Stimulated activated CD4-positive, alpha-beta T cell treated with anti-CD3 and anti-CD28 coated beads, Interleukin-1b, Interleukin-23, amount 100 ng/mL, for 24 hours (primary cell): ENCODE results near the gene KMT5B.
"Not testable (repeated sequence)": the region's sequence is repeated elsewhere in the genome, so short reads cannot be mapped to it uniquely, and the experiment has no call there.

Experiments used
- DNase-seq, 4 experiments: peaks; one replicate each; pipeline ENCODE4 v3.0.0-alpha.2; 2020; ENCODE audit warnings: low read depth in 4 of 4, low spot score in 1 of 4

The KMT5B gene

GRCh38 chr11:68213135-68213515 is at the start of gene KMT5B:
Gene KMT5B, minus strand, starts transcription at chr11:68213296. Its CDS starts 23,220 bp downstream, at chr11:68190076.
- DNase-seq: peak; percentile 20 to 53 (median 36)

- no peak for DNase-seq
Measured at GRCh38 chr11:68262544-68262827, 49.4 kb upstream of the KMT5B start.

DNA sequence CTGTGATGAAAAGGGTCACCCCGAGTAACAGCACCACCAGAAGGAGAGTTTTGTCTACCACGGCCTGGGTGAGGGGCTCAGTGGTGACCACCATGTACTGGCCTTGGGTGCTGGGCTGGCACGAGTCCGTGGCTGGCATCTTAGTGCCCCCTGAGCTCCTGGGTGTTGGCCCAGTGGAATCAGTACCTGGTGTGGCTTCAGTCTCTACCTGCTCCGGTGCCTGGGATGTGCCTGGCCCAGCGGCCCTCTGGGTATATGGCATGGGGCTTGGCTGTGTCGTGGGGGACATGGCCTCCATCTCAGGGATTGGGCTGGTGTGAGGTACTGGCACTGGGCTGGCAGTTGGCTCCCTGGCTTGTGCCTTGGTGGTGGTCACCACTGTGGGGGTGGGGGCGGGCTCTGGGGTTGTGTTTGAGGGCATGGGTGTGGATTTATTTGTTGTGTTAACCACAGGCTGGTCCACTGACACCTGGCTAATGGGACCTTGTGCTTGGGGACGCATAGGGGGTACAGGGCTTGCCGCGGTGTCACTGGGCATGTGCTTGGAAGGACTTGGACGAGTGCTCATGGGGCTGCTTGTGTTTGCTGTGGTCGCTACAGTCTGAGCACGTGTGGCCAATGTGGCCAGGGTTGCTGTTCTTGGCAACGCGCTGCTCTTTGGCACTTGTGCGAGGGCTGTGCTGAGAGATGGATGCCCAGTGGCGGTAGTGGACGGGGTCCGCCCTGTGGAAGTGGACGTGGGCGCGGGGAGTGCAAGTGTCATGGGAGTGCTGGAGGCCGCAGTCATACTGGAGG is 48.9 kb upstream of the KMT5B start:
- DNase-seq: no peak

DNA sequence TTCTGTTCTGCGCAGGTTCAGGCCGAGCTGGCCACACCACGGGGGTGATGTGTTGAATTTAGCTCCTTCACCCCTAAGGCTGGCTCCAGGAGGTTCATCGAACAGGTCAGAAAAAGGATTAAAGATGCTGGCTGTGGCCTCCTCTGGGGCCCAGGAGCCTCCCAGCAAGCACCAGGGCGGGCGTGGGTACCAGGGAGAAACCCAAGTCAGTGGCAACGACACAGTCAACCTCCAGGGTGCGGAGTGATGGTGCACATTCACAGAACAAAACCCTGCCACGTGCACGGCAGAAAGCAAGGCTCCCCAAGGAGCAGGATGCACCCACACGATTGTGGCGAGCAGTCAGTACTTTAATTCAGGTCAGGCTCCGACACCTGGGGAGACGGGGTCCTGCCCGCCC is 47.9 kb upstream of the KMT5B start:
- no peak for DNase-seq

DNA sequence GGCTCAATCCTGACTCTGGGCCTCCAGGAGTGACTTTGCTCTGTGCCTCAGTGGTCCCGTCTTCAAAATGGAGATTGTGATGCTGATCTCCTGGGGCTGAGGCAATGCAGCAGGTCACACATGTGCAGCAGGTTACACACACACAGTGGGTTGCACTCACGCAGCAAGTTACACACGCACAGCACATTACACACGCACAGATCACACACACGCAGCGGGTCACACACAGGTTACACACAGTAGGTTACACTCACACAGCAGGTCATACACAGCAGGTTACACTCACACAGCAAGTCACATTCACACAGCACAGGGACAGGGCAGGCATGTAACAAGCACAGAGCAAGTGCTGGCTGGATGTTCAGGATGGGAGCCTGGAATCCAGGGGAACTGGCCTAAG is 47.4 kb upstream of the KMT5B start:
- no peak for DNase-seq

DNA sequence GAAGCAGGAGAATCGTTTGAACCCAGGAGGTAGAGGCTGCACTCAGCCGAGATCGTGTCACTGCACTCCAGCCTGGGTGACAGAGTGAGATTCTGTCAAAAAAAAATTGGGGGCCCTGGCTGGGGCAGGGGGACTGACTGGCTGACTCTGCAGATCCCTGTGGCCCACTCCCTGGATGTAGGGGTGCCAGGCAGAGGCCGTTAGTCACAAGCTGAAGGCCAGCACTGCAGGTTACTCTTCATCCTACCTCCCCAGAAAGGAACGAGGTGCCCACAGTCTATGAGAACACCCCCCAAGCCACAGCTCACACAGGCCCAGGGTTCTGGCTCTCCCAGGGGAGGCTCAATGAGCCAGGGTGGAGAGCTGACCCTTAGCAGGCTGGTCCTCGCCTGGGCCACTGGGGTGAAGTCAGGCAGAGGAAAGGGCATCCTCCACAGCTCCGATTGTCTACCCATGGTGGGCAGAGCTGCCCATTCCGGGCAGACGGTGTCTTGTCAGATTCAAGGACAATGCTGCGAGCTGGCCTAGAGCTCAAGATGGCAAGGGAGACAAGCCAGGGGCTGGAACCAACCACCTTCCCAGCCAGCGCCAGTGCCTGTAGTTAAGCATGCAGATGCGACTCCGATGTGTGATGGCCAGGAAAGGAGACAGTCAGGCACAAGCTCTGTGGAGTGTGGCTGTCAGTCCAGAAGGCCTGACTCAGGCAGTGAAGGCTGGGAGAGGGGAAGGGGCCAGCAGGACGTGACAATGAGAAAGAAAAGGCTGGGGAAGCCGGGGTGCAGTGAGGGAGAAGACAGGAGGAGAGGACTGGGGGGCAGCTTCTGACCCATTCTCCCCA is 46.2 kb upstream of the KMT5B start:
- DNase-seq: no peak

GRCh38 chr11:68258363-68258765 is 45.3 kb upstream of the KMT5B start:
- no peak for DNase-seq

DNA sequence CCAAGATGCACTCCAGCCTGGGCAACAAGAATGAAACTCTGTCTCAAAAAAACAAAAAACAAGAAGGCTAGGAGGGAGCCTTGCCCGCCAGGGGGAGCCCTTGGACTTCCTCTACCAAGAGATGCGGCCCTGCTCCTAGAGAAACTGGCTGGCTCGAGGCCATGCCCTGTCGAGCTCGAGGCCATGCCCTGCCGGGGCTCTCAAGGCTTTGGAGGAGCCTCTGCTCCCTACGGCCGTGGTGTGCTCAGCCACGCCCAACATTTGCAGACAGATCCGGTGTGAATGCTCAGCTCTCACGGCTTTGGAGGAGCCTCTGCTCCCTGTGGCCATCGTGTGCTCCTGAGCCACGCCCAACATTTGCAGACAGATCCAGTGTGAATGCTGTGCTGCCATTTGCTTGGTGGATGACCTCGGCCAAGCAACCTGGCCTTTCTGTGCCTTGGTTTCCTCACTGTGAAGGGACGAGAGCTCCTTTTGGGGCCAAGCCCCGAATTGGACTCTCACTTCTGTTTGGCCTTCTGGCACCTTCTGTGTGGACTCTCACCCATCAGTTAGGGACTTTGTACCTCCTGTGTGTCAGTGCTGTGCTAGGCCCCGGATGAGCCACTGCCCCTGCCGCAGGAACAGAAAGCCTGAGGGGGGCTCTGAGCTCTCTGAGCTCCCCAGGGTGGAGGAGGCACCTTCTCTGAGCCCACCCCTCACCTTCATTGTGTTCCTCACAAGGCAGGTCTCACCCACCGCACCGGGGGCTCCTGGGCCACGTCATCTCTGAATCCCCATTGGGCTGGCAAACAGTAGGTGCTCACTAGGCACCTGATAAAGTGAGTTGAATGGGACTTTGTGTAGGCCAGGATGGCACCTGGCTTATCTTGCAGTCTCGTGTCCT is 44.6 kb upstream of the KMT5B start:
- DNase-seq: peak; percentile 90 to 93 (median 90)

GRCh38 chr11:68256331-68256741 is 43.2 kb upstream of the KMT5B start:
- no peak for DNase-seq

- no peak for DNase-seq
Measured at GRCh38 chr11:68255526-68255925, 42.4 kb upstream of the KMT5B start.

DNA sequence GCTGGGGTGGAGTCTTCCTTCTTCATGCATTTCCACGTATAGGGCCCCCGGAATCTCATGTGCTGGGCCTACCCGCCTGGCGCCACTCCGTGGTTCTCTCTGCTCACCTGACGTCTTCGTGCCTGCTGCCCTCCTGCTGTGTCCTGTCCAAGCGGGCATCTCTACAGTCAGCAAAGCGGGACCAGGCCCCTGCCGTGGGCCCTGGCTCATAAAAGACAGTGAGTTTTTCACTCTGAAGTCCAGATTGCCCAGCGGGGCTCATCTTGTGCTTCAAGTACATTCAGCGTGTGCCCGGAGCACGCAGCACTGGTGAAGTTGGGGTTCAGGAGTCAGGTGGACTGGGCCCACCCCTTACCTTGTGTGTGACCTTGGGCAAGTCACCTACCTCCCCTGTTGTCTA is 41.3 kb upstream of the KMT5B start:
- DNase-seq: no peak

DNA sequence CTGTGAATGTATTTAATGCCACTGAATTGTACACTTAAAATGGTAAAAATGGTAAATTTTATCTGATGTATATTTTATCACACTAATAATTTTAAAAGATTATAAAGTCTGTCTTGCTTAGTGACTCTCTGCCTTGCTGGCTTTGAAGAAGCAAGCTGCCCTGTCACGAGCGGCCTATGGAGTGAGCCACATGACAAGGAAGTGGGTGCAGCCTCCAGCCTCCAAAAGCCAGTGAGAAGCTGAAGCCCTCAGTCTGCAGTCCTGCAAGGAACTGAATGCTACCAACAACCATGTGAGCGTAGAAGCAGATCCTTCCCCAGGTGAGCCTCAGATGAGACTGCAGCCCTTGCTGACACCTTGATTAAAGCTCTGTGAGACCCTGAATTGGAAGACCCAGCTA is 38.7 kb upstream of the KMT5B start:
- DNase-seq: no peak

GRCh38 chr11:68244912-68245311 is 31.8 kb upstream of the KMT5B start:
- not testable (repeated sequence) for DNase-seq

DNA sequence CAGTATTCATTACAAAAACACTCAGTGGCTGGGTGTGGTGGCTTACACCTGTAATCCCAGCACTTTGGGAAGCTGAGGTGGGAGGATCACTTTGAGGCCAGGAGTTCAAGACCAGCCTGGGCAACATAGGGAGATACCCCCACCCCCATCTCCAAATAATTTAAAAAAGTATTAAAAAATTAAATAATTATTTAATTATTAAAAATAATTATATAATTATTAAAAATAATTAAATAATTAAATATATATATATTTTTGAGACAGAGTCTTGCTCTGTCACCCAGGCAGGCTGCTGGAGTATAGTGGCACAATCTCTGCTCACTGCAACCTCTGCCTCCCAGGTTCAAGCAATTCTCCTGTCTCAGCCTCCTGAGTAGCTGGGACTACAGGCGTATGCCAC is 30.8 kb upstream of the KMT5B start:
- not testable (repeated sequence) for DNase-seq

DNA sequence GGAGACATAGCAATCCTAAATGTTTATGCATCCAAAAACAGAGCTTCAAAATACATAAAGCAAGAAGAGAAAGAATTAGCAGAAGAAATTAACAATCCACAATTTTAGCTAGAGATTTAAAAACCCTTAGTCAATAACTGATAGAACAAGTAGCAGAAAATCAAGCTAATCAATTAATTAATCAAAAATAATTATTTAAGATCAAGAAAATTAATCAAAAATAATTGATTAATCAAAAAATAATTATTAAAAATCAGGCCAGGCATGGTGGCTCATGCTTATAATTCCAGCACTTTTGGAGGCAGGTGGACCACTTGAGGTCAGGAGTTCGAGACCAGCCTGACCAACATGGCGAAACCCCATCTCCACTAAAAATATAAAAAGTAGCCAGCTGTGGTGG is 29.5 kb upstream of the KMT5B start:
- no peak for DNase-seq

- no peak for DNase-seq
Measured at GRCh38 chr11:68231621-68232020, 18.5 kb upstream of the KMT5B start.

DNA sequence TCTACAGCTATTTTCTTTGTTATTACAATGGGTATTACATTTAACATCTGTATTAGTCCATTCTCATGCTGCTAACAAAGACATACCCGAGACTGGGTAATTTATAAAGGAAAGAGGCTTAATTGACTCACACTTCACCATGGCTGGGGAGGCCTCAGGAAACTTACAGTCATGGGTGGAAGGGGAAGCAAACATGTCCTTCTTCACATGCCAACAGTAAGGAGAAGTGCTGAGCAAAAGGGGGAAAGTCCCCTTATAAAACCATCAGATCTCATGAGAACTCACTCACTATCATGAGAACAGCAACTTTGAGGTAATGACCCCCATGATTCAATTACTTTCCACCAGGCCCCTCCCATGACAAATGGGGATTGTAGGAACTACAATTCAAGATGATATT is 16.5 kb upstream of the KMT5B start:
- no peak for DNase-seq

GRCh38 chr11:68226421-68226820 is 13.3 kb upstream of the KMT5B start:
- DNase-seq: no peak

GRCh38 chr11:68224606-68225005 is 11.5 kb upstream of the KMT5B start:
- no peak for DNase-seq

- no peak for DNase-seq
Measured at GRCh38 chr11:68223275-68223674, 10.2 kb upstream of the KMT5B start.

- DNase-seq: no peak
Measured at GRCh38 chr11:68221406-68221805, 8.3 kb upstream of the KMT5B start.
